Measurements from ENCODE around the gene C1QB.
"Not testable (repeated sequence)": the region's sequence is repeated elsewhere in the genome, so short reads cannot be mapped to it uniquely, and the experiment has no call there.

The C1QB gene

GRCh38 chr1:22702296-22703085 lies 49.5 kb downstream of the C1QB start:
- DNase-seq: no peak

- no peak for DNase-seq
Measured at GRCh38 chr1:22704440-22705067, 51.5 kb downstream of the C1QB start.

DNA sequence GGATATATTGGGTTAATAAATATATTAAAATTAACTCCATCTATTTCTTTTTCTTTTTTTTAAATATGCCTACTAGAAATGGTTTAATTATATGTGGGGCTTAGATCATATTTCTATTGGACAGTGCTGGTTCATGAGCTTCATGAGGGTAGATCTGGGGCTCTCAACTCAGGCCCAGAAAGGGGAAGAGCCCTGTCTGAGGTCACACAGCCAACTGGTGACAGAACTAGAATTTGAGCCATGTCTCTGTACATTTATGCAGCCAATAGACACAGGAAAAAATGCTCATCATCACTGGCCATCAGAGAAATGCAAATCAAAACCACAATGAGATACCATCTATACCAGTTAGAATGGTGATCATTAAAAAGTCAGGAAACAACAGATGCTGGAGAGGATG lies 52.5 kb downstream of the C1QB start:
- DNase-seq: no peak

- DNase-seq: not testable (repeated sequence)
Measured at GRCh38 chr1:22706100-22706499, 53.1 kb downstream of the C1QB start.

DNA sequence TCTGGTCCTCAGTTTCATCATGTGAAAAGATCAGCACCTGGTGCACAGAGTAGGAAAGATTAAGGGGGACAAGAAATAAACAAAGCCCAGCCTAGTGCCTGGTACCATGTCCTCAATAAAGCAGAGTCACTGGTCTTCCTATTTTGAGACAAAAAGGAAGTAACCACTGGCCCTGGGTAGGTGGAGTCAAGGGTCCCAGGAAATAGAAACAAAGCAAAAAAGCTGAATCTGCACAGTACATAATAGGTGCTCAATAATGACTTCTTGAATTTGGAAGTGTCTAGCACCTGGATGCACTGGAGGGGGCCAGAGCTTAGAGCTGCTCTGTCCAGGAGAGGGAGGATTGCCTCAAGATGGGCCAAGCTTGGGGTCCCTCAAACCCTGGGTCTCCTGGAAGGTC lies 55.7 kb downstream of the C1QB start:
- DNase-seq: no peak

- no peak for DNase-seq
Measured at GRCh38 chr1:22709227-22709626, 56.2 kb downstream of the C1QB start.

DNA sequence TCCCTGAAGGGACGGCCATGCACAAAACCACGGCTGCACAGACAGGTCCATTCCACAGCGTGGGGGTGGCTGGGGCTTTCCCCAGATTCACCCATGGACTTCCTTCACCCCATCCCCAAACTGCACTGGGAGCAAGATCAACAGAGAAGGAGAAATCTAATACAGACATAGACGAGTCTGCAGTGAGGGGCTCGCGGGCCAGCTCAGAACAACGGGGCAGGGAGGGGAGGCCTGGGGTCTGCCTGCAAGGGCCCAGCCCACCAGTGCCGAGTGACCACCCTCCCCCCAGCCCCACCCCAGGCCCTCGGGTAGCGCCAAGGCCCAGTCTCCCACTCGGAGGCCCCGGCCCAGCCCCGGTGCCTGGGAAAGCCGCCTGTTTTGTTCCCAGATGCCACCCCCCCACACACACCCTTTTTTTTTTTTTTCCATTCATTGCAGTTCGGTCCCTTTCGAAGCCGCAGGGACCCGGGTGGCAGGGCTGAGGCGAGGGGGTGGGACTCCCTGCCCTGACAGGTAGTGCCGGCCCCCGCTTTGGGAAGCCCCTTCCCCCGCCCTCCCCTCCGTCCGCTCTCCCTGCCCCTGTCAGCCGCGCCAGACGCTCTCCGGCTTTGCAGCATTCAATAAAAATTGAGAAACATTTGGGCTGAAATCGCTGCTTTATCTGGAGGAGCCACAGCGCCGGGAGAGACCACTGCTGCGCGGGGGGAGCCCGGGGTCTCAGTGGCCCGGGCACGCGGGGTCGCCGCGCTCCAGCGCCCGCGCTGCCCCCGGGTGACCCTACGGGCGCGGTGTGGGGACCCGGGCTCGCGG lies 57.1 kb downstream of the C1QB start:
- no peak for DNase-seq

DNA sequence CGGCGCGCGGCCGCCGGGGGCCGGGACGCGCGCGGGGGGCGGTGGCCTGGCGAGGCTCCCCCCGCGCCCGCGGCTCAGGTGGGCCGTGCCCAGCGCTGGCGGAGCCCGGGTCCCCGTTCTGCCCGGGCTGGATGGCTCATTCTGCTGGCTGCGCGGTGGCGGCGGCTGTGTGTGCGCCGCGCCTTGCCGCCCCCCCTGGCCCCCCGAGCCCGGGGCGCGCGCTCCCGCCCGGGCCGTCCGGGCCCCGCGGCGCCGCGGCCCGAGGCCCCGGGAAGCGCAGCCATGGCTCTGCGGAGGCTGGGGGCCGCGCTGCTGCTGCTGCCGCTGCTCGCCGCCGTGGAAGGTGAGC lies 57.6 kb downstream of the C1QB start, which contains the start of gene EPHB2:
Gene EPHB2, plus strand, starts transcription at position 139 of the 349 bp plus-strand sequence. Its CDS starts 144 bp downstream, at position 283.
- DNase-seq: no peak

DNA sequence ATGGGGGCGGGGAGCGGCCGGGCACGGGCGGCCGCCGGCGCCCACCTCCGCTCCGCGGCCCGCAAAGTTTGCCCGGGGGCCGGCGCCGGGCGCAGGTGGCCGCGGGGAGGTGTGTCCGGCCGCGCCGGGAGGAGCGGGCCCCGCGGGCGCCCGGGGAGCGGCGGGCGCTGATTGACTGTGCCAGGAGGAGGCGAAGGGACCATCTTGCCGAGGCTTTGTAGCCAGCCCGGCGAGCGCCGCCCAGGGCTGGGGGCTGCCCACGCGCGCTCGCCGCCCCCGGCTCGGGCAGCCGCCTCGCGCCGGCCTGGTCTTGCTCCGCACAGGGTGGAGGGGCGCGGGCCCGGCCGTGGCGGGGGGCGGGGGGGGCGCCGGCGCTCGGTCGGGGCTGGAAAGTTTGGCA lies 58.0 kb downstream of the C1QB start:
- DNase-seq: no peak
